Endometrium (tissue), 2 donors: ENCODE measurements around the gene CERCAM.
"Not testable (repeated sequence)": the region's sequence is repeated elsewhere in the genome, so short reads cannot be mapped to it uniquely, and the experiment has no call there.

Experiments used
- FAIRE-seq: peaks from 2 replicates; lab custom pipeline; 2012; peaks lifted over from hg19 to GRCh38; lab: Jason Lieb, UNC
- donor health status: control.
- donor health status: control.

Gene CERCAM

GRCh38 chr9:128393145-128393775, 27.4 kb upstream of the CERCAM start:
- no peak for FAIRE-seq

GRCh38 chr9:128393970-128394369, 26.7 kb upstream of the CERCAM start:
- FAIRE-seq, result no peak

- FAIRE-seq, result no peak
These were observed 26.1 kb upstream of the CERCAM start for GRCh38 chr9:128394379-128395168.

GRCh38 chr9:128396970-128397613, 23.6 kb upstream of the CERCAM start:
- no peak for FAIRE-seq

- no peak for FAIRE-seq
These were observed 22.8 kb upstream of the CERCAM start for GRCh38 chr9:128397831-128398230.

GRCh38 chr9:128399861-128400260, 20.8 kb upstream of the CERCAM start:
- no peak for FAIRE-seq

- no peak for FAIRE-seq
These were observed 16.1 kb upstream of the CERCAM start for GRCh38 chr9:128404560-128404959.

GRCh38 chr9:128405077-128405779, 15.4 kb upstream of the CERCAM start:
- no peak for FAIRE-seq

GRCh38 chr9:128405780-128406171, 14.9 kb upstream of the CERCAM start:
- FAIRE-seq, result no peak

- no peak for FAIRE-seq
These were observed 13.7 kb upstream of the CERCAM start for GRCh38 chr9:128406848-128407391.

GRCh38 chr9:128408963-128409431, 11.7 kb upstream of the CERCAM start:
- FAIRE-seq, result no peak

- no peak for FAIRE-seq
These were observed 11.2 kb upstream of the CERCAM start for GRCh38 chr9:128409450-128409849.

GRCh38 chr9:128409978-128410377, 10.7 kb upstream of the CERCAM start:
- no peak for FAIRE-seq

GRCh38 chr9:128411364-128412119, 9.1 kb upstream of the CERCAM start:
- no peak for FAIRE-seq

- FAIRE-seq, result no peak
These were observed 8.4 kb upstream of the CERCAM start for GRCh38 chr9:128412120-128412790.

- FAIRE-seq, result not testable (repeated sequence)
These were observed 6.9 kb upstream of the CERCAM start for GRCh38 chr9:128413728-128414127.

- FAIRE-seq, result no peak
These were observed 6.2 kb upstream of the CERCAM start for GRCh38 chr9:128414461-128414860.

GRCh38 chr9:128415281-128415680, 5.4 kb upstream of the CERCAM start:
- FAIRE-seq, result no peak

- no peak for FAIRE-seq
These were observed 4.6 kb upstream of the CERCAM start for GRCh38 chr9:128416014-128416413.

GRCh38 chr9:128416432-128417019, 4.1 kb upstream of the CERCAM start:
- no peak for FAIRE-seq
